ENCODE results near the gene TFDP1. TPM values are rescaled to one million over a fixed set of nuclear protein-coding genes. Genes with fewer than 3 reads are reported as not detected.
"Not testable (repeated sequence)": the region's sequence is repeated elsewhere in the genome, so short reads cannot be mapped to it uniquely, and the experiment has no call there.

Gene TFDP1
- total RNA-seq, 1 donor from 2014 or later = 30.8 TPM

GRCh38 chr13:113558461-113558860 is 26.1 kb upstream of the TFDP1 start:
- Histone ChIP-seq H3K36me3 (ENCODE audit: control insufficient read depth in 3 of 3, insufficient read depth in 3 of 3, low read length in 3 of 3) (peaks cover 0 to 3% (median under 1%) of the 10 kb centered on the region in 3 donors), H3K9me3 (ENCODE audit: control insufficient read depth in 3 of 3, low read length in 3 of 3) (no peaks in the 10 kb centered on the region), H3K4me1 (ENCODE audit: control insufficient read depth in 3 of 3, insufficient read depth in 3 of 3, low read length in 3 of 3) (peaks cover 0 to 13% (median 0%) of the 10 kb centered on the region in 3 donors), H3K9ac (ENCODE audit: low read depth in 1 of 3, low read length in 3 of 3) (no peak overlapping the region), H3K27ac (ENCODE audit: low read depth, low read length) (no peak overlapping the region), H3K27me3 (ENCODE audit: control insufficient read depth in 3 of 3, insufficient read depth in 3 of 3, low read length in 3 of 3) (peaks cover 0 to 6% (median 5%) of the 10 kb centered on the region in 3 donors), H3K4me3 (ENCODE audit: low read length in 3 of 3) (no peak overlapping the region)

- Histone ChIP-seq H3K4me3 (ENCODE audit: low read length in 3 of 3) (no peak overlapping the region), H3K9ac (ENCODE audit: low read depth in 1 of 3, low read length in 3 of 3) (no peak overlapping the region), H3K27ac (ENCODE audit: low read depth, low read length) (no peak overlapping the region), H3K9me3 (ENCODE audit: control insufficient read depth in 3 of 3, low read length in 3 of 3) (no peaks in the 10 kb centered on the region), H3K4me1 (ENCODE audit: control insufficient read depth in 3 of 3, insufficient read depth in 3 of 3, low read length in 3 of 3) (peaks cover 0 to 12% (median 0%) of the 10 kb centered on the region in 3 donors), H3K27me3 (ENCODE audit: control insufficient read depth in 3 of 3, insufficient read depth in 3 of 3, low read length in 3 of 3) (peaks cover 1 to 7% (median 5%) of the 10 kb centered on the region in 3 donors), H3K36me3 (ENCODE audit: control insufficient read depth in 3 of 3, insufficient read depth in 3 of 3, low read length in 3 of 3) (no peaks in the 10 kb centered on the region)
Observed at GRCh38 chr13:113559061-113559460, 25.5 kb upstream of the TFDP1 start.

DNA sequence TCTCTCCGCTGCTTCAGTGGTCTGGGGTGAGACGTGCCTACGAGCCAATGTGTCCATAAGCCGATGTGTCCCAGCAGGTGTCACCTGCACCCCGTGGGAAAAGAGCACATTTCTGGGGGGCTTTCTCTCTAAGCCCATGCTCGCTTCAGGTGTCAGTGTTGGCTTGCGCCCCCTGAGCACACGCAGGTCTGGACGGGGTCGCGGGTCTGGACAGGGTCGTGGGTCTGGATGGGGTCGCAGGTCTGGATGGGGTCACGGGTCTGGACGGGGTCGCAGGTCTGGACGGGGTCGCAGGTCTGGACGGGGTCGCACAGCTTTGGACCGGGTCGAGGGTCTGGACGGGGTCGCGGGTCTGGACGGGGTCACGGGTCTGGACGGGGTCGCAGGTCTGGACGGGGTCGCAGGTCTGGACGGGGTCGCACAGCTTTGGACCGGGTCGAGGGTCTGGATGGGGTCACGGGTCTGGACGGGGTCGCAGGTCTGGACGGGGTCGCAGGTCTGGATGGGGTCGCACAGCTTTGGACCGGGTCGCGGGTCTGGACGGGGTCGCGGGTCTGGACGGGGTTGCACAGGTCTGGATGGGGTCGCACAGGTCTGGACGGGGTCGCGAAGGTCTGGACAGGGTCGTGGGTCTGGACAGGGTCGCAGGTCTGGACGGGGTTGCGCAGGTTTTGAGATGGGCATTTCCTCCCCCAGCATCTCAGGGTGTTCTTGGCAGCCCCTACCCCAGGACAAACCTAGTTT is 24.5 kb upstream of the TFDP1 start:
- no peaks in the 10 kb centered on the region for H3K9me3 ChIP-seq (ENCODE audit: control insufficient read depth in 3 of 3, low read length in 3 of 3)
- no peaks in the 10 kb centered on the region for H3K36me3 ChIP-seq (ENCODE audit: control insufficient read depth in 3 of 3, insufficient read depth in 3 of 3, low read length in 3 of 3)
- no peak overlapping the region for H3K4me3 ChIP-seq (ENCODE audit: low read length in 3 of 3)
- H3K27ac ChIP-seq (ENCODE audit: low read depth, low read length) = no peak overlapping the region
- peaks cover 0 to 12% (median 0%) of the 10 kb centered on the region in 3 donors for H3K4me1 ChIP-seq (ENCODE audit: control insufficient read depth in 3 of 3, insufficient read depth in 3 of 3, low read length in 3 of 3)
- H3K27me3 ChIP-seq (ENCODE audit: control insufficient read depth in 3 of 3, insufficient read depth in 3 of 3, low read length in 3 of 3) = peaks cover 5 to 10% (median 10%) of the 10 kb centered on the region in 3 donors
- no peak overlapping the region for H3K9ac ChIP-seq (ENCODE audit: low read depth in 1 of 3, low read length in 3 of 3)

GRCh38 chr13:113560645-113561416 is 23.7 kb upstream of the TFDP1 start:
- no peaks in the 10 kb centered on the region for H3K9me3 ChIP-seq (ENCODE audit: control insufficient read depth in 3 of 3, low read length in 3 of 3)
- H3K9ac ChIP-seq (ENCODE audit: low read depth in 1 of 3, low read length in 3 of 3) = no peak overlapping the region
- no peaks in the 10 kb centered on the region for H3K36me3 ChIP-seq (ENCODE audit: control insufficient read depth in 3 of 3, insufficient read depth in 3 of 3, low read length in 3 of 3)
- peaks cover 11 to 17% (median 13%) of the 10 kb centered on the region in 3 donors for H3K27me3 ChIP-seq (ENCODE audit: control insufficient read depth in 3 of 3, insufficient read depth in 3 of 3, low read length in 3 of 3)
- H3K27ac ChIP-seq (ENCODE audit: low read depth, low read length) = no peak overlapping the region
- peaks cover 0 to 12% (median 0%) of the 10 kb centered on the region in 3 donors for H3K4me1 ChIP-seq (ENCODE audit: control insufficient read depth in 3 of 3, insufficient read depth in 3 of 3, low read length in 3 of 3)
- H3K4me3 ChIP-seq (ENCODE audit: low read length in 3 of 3) = no peak overlapping the region

DNA sequence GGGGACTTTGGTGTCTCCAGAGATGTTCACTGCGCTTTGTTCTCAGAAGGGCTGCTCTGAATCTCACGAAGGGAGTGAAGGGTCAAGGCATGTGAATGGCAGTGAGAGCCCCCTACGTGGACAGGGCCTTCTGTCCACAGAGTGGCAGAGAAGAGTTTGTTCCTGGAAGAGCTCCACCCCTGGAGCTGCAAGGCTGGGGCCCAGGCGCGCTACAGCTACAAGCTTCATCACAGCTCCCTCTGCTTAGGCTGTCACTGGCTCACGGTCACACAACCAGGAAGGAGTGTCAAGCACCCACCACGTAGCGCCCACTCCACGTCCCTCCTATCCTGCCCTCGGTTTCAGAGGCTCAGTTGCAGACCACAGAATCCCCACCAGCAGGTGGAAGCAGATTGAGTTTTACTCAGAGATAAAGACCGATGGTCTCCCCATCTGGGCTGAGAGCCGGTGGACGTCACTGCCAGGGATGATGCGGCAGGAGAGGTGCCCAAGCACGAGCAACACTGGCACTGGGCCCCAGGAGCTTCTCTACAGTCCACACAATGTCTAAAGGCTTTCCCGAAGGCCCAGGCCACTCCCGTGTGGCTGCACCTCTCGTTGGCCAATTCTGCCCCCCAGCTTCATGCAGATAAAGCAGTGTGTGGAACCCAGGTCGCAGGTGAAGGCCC is 23.0 kb upstream of the TFDP1 start:
- Histone ChIP-seq H3K27ac (ENCODE audit: low read depth, low read length) (no peak overlapping the region), H3K27me3 (ENCODE audit: control insufficient read depth in 3 of 3, insufficient read depth in 3 of 3, low read length in 3 of 3) (peaks cover 17 to 24% (median 19%) of the 10 kb centered on the region in 3 donors), H3K36me3 (ENCODE audit: control insufficient read depth in 3 of 3, insufficient read depth in 3 of 3, low read length in 3 of 3) (no peaks in the 10 kb centered on the region), H3K4me3 (ENCODE audit: low read length in 3 of 3) (no peak overlapping the region), H3K4me1 (ENCODE audit: control insufficient read depth in 3 of 3, insufficient read depth in 3 of 3, low read length in 3 of 3) (peaks cover 0 to 12% (median 0%) of the 10 kb centered on the region in 3 donors), H3K9ac (ENCODE audit: low read depth in 1 of 3, low read length in 3 of 3) (no peak overlapping the region), H3K9me3 (ENCODE audit: control insufficient read depth in 3 of 3, low read length in 3 of 3) (no peaks in the 10 kb centered on the region)

DNA sequence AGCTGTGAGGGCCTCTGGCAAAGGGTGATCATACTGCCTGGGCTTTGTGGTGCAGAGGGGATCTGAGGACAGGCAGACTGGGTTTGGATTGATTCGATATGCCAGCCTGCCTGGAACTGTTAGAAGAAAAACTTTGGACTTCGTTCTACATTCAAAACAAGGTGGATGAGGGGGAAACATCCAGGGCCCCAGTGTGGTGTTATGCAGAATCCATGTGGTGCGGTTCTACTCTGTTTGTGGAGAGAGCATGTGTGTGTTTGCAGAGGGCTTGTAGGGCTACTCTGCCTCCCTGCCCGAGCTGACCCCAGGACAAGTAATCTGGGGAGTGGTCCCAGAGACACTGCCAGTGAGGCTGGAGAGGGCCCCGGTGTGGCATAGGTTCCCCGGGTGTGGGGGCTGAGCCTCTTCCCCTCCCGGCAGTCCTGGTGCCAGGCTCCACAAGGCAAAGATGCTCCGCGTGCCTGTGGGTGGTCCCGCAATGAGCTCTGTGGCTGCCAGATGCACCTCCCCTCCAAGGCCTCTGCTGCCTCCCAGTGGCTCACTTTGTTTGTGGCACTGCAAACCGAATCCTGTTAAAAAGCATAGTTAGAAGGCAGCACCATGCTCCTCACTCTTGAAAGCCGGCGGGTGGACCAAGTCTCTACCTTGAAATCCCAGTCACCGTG is 22.3 kb upstream of the TFDP1 start:
- H3K9ac ChIP-seq (ENCODE audit: low read depth in 1 of 3, low read length in 3 of 3) = no peak overlapping the region
- H3K4me3 ChIP-seq (ENCODE audit: low read length in 3 of 3) = no peak overlapping the region
- H3K27ac ChIP-seq (ENCODE audit: low read depth, low read length) = no peak overlapping the region
- H3K36me3 ChIP-seq (ENCODE audit: control insufficient read depth in 3 of 3, insufficient read depth in 3 of 3, low read length in 3 of 3) = no peaks in the 10 kb centered on the region
- H3K4me1 ChIP-seq (ENCODE audit: control insufficient read depth in 3 of 3, insufficient read depth in 3 of 3, low read length in 3 of 3) = peaks cover 0 to 9% (median 0%) of the 10 kb centered on the region in 3 donors
- peaks cover 22 to 29% (median 24%) of the 10 kb centered on the region in 3 donors for H3K27me3 ChIP-seq (ENCODE audit: control insufficient read depth in 3 of 3, insufficient read depth in 3 of 3, low read length in 3 of 3)
- no peaks in the 10 kb centered on the region for H3K9me3 ChIP-seq (ENCODE audit: control insufficient read depth in 3 of 3, low read length in 3 of 3)

- Histone ChIP-seq H3K9ac (ENCODE audit: low read depth in 1 of 3, low read length in 3 of 3) (no peak overlapping the region), H3K27me3 (ENCODE audit: control insufficient read depth in 3 of 3, insufficient read depth in 3 of 3, low read length in 3 of 3) (peaks cover 25 to 31% (median 27%) of the 10 kb centered on the region in 3 donors), H3K27ac (ENCODE audit: low read depth, low read length) (no peak overlapping the region), H3K9me3 (ENCODE audit: control insufficient read depth in 3 of 3, low read length in 3 of 3) (no peaks in the 10 kb centered on the region), H3K4me3 (ENCODE audit: low read length in 3 of 3) (no peak overlapping the region), H3K4me1 (ENCODE audit: control insufficient read depth in 3 of 3, insufficient read depth in 3 of 3, low read length in 3 of 3) (peaks cover 0 to 8% (median 0%) of the 10 kb centered on the region in 3 donors), H3K36me3 (ENCODE audit: control insufficient read depth in 3 of 3, insufficient read depth in 3 of 3, low read length in 3 of 3) (no peaks in the 10 kb centered on the region)
Observed at GRCh38 chr13:113562844-113563243, 21.7 kb upstream of the TFDP1 start.

DNA sequence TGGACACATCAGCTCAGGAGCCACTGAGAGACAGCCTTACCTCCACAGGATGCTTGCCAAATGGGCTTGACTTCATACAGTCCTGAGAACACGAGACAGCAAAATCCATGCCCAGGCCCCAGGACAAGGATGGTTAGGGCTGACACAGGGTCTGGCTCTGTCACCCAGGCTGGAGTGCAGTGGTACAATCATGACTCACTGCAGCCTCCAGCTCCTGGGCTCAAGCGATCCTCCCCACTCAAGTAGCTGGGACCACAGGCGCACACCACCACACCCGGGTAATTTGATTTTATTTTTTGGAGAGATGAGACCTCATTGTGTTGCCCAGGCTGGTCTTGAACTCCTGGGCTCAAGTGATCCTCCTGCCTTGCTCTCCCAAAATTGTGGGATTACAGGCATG is 21.0 kb upstream of the TFDP1 start:
- not testable (repeated sequence) for H3K4me1 ChIP-seq (ENCODE audit: control insufficient read depth in 3 of 3, insufficient read depth in 3 of 3, low read length in 3 of 3); H3K27ac ChIP-seq (ENCODE audit: low read depth, low read length); H3K4me3 ChIP-seq (ENCODE audit: low read length in 3 of 3); H3K9ac ChIP-seq (ENCODE audit: low read depth in 1 of 3, low read length in 3 of 3); H3K9me3 ChIP-seq (ENCODE audit: control insufficient read depth in 3 of 3, low read length in 3 of 3); H3K36me3 ChIP-seq (ENCODE audit: control insufficient read depth in 3 of 3, insufficient read depth in 3 of 3, low read length in 3 of 3)
- H3K27me3 ChIP-seq (ENCODE audit: control insufficient read depth in 3 of 3, insufficient read depth in 3 of 3, low read length in 3 of 3) = peaks cover 25 to 28% (median 27%) of the 10 kb centered on the region in 3 donors

- no peak overlapping the region for H3K27ac ChIP-seq (ENCODE audit: low read depth, low read length)
- no peak overlapping the region for H3K9ac ChIP-seq (ENCODE audit: low read depth in 1 of 3, low read length in 3 of 3)
- no peaks in the 10 kb centered on the region for H3K9me3 ChIP-seq (ENCODE audit: control insufficient read depth in 3 of 3, low read length in 3 of 3)
- H3K4me3 ChIP-seq (ENCODE audit: low read length in 3 of 3) = no peak overlapping the region
- peaks cover 28 to 30% (median 29%) of the 10 kb centered on the region in 3 donors for H3K27me3 ChIP-seq (ENCODE audit: control insufficient read depth in 3 of 3, insufficient read depth in 3 of 3, low read length in 3 of 3)
- no peaks in the 10 kb centered on the region for H3K36me3 ChIP-seq (ENCODE audit: control insufficient read depth in 3 of 3, insufficient read depth in 3 of 3, low read length in 3 of 3)
- peaks cover 0 to 8% (median 0%) of the 10 kb centered on the region in 3 donors for H3K4me1 ChIP-seq (ENCODE audit: control insufficient read depth in 3 of 3, insufficient read depth in 3 of 3, low read length in 3 of 3)
Observed at GRCh38 chr13:113564331-113565023, 20.1 kb upstream of the TFDP1 start.
